Coronary artery (tissue), 2 donors: Measurements from ENCODE around the gene PLXNA2.

Source experiments
- DNase-seq: peaks from one replicate; pipeline ENCODE4 v3.0.0-alpha.2; 2017; ENCODE audit warnings: low spot score
- H3K27ac ChIP-seq, 2 donors: fragments of 200-600 bp; sonication (generic); one replicate each; pipeline ENCODE4 v1.5.1; 2016 to 2019
- H3K4me3 ChIP-seq: fragments of 200-600 bp; sonication (generic); 2 replicates; pipeline ENCODE4 v1.5.1; 2016; ENCODE audit warnings: mild to moderate bottlenecking, moderate library complexity
- TF ChIP-seq, protein P1 (sequence below): fragments of 200-600 bp; sonication (generic); IDR thresholded peaks from one replicate; pipeline ENCODE4 v1.5.1; 2019; ENCODE audit warnings: antibody characterized with exemption

PLXNA2 gene

GRCh38 chr1:208079161-208079560 is 165.0 kb downstream of the PLXNA2 start:
- no peak for DNase-seq
- TF ChIP-seq, protein P1, sequence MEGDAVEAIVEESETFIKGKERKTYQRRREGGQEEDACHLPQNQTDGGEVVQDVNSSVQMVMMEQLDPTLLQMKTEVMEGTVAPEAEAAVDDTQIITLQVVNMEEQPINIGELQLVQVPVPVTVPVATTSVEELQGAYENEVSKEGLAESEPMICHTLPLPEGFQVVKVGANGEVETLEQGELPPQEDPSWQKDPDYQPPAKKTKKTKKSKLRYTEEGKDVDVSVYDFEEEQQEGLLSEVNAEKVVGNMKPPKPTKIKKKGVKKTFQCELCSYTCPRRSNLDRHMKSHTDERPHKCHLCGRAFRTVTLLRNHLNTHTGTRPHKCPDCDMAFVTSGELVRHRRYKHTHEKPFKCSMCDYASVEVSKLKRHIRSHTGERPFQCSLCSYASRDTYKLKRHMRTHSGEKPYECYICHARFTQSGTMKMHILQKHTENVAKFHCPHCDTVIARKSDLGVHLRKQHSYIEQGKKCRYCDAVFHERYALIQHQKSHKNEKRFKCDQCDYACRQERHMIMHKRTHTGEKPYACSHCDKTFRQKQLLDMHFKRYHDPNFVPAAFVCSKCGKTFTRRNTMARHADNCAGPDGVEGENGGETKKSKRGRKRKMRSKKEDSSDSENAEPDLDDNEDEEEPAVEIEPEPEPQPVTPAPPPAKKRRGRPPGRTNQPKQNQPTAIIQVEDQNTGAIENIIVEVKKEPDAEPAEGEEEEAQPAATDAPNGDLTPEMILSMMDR = no peak
- Histone ChIP-seq H3K27ac (no peak overlapping the region), H3K4me3 (no peak overlapping the region)

DNA sequence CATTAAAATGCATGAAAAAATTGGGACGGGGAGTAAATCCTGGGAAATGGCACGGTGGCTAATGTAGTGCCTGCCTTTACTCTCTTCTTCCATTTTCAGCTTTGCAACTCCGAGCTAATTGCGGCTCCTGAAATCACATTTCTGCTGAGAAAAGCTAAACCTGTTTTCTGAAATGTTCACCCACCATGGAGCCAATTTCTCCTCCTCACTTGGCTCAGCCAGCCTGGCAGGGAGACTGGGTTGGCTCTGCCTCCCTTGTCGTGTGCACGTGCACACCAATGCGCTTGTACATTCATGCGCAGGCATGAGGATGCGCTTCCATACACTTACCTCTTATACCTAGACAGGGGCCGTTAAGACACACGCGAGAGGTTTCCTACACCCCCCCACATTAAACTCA is 165.4 kb downstream of the PLXNA2 start:
- DNase-seq = no peak
- Histone ChIP-seq H3K27ac (no peak overlapping the region), H3K4me3 (no peak overlapping the region)
- TF ChIP-seq, protein P1 = no peak

- no peak overlapping the region for H3K4me3 ChIP-seq
- no peak overlapping the region for H3K27ac ChIP-seq
- DNase-seq = no peak
- TF ChIP-seq, protein P1 = no peak
Observed at GRCh38 chr1:208077232-208078075, 166.7 kb downstream of the PLXNA2 start.

DNA sequence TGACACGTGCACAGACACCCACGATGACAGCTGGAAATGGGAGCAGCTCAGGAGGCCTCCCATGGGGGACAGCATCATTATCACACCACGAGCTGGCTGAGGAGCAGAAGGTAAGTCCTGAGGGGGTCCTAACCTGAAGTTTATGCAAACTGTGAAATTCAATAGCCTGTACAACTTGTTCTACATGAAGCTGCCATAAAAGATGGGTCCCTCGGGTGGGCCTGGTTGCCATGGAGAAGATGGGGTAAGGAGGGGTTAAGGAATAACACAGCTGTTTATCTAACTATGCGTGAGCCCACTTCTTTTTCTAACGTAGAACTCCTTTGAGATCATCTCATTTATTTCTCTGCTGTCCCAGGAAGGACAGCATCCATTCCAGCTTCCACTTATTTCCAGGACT is 169.8 kb downstream of the PLXNA2 start:
- TF ChIP-seq, protein P1 = no peak
- no peak for DNase-seq
- no peak overlapping the region for H3K4me3 ChIP-seq
- no peak overlapping the region for H3K27ac ChIP-seq

DNA sequence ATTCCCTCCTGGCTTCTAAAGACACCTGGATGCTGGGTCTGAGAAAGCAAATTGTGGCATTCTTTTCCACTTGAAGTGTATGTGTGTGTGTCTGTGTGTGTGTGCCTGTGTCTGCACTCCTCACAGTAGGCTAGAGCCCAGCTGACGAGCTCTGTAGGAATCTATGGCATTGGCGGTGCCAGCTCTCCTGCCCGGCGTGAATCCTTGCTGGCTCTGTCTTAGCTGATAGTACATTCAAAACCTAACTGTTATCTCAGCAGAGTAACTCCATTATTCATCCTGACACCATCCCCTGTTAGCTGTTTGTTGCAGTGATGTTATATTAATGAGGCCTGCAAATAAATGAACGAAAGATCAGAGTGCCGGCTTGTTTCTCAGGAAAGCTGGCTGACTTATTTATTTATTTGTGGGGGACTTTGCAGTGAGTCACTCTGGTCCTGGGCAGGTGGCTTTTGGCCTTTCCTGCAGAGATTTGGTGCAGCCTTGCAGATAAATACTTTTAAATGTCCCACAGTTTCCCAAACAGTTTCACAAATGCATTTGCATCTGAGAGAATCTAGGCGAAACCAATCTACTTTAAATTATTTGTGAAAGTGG is 172.7 kb downstream of the PLXNA2 start:
- Histone ChIP-seq H3K27ac (no peak overlapping the region), H3K4me3 (no peak overlapping the region)
- DNase-seq = no peak
- TF ChIP-seq, protein P1 = no peak

- H3K27ac ChIP-seq = no peak overlapping the region
- no peak for DNase-seq
- TF ChIP-seq, protein P1 = no peak
- no peak overlapping the region for H3K4me3 ChIP-seq
Observed at GRCh38 chr1:208069908-208070307, 174.3 kb downstream of the PLXNA2 start.

DNA sequence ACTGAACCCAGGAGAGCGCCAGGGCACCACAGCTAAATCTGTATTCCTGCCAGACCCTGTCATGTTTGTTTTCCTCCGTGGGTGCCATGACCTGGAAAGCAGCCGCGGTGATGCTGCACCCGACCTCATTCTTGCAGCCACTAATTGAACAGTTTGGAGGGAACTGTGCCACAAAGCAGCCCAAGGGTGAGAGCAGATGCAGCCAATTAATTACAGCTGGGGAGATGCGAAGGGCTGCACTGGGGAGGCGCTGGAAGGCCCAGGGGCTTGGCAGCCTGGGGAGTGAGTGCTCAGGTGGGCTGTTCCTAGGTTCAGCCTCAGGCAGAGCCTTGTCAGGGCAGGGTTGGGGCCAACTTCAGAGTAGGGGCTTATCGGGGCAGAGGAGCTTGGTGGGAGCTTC is 174.9 kb downstream of the PLXNA2 start:
- TF ChIP-seq, protein P1 = no peak
- Histone ChIP-seq H3K4me3 (no peak overlapping the region), H3K27ac (no peak overlapping the region)
- DNase-seq = no peak
